Lower leg skin (tissue), 4 donors: ENCODE results near the gene GPI. TPM values are rescaled to one million over a fixed set of nuclear protein-coding genes. Genes with fewer than 3 reads are reported as not detected.

Source experiments
- DNase-seq, 2 donors: peaks; one replicate each; pipeline ENCODE4 v3.0.0-alpha.2; 2019; ENCODE audit warnings: low spot score in 2 of 2
- H3K4me3 ChIP-seq: fragments of 200-600 bp; sonication (generic); 2 replicates; pipeline ENCODE4 v1.5.1; 2017; ENCODE audit warnings: mild to moderate bottlenecking, low read depth; ENCODE audit not compliant: poor library complexity, severe bottlenecking
- POLR2A ChIP-seq, 2 donors: fragments of 450-650 bp; IDR thresholded peaks; one replicate each; pipeline ENCODE4 v1.6.1; 2016 to 2017; ENCODE audit warnings: antibody characterized with exemption in 2 of 2, mild to moderate bottlenecking in 1 of 2, moderate library complexity in 1 of 2
- WGBS, 2 donors: methylation state at CpG; one replicate each; pipeline ENCODE4 v1.1.5; 2018; 5-methylcytosine and 5-hydroxymethylcytosine counted together
- intact Hi-C: fragments of 100-400 bp; cut with DNase I; formaldehyde crosslinking; loops from one replicate; pipeline ENCODE4 v1.15.0; 2023; ENCODE audit warnings: low total_unique reads
- total RNA-seq, 4 donors: library from RNA; depleted of rRNA; stranded (reverse); fragments of >200 nt; gene quantifications; one replicate each; pipeline ENCODE4 v1.1.0, GENCODE V29; 2016
- TF ChIP-seq, protein P1 (sequence below), 3 donors: fragments of 450-650 bp; IDR thresholded peaks; one replicate each; pipeline ENCODE4 v1.5.1; 2016; ENCODE audit warnings: antibody characterized with exemption in 3 of 3, mild to moderate bottlenecking in 3 of 3, moderate library complexity in 2 of 3

Gene GPI
- total RNA-seq, 4 donors from 2014 or later: 117 to 195 (median 124) TPM

DNA sequence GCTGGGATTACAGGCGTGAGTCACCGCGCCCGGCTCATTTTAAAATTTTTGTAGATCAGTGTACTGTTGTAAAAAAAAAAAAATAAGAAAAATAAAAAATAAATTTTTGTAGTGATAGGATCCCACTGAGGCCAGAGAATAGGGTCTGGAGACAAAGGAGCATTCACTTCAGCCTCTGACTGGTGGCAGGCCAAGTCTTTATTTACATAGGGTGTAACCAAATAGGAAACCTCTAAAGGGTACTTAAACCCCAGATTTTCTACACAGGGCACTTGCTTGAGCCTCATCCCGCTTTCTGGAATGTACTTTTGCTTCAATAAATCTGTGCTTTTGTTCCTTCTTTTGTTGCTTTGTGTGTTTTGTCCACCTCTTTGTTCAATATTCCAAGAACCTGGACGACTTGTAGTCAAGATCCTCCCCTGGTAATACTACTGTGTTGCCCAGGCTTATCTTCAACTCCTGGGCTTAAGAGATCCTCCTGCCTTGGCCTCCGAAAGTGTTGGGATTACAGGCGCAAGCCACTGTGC, 37.1 kb downstream of the GPI start:
- intact Hi-C loops: no loop called here
- DNase-seq: no peak
- 89 to 94% methylated on average over 8 of the region's 8 CpGs for WGBS, 2 donors
- H3K4me3 ChIP-seq: no peak overlapping the region
- TF ChIP-seq, protein P1, sequence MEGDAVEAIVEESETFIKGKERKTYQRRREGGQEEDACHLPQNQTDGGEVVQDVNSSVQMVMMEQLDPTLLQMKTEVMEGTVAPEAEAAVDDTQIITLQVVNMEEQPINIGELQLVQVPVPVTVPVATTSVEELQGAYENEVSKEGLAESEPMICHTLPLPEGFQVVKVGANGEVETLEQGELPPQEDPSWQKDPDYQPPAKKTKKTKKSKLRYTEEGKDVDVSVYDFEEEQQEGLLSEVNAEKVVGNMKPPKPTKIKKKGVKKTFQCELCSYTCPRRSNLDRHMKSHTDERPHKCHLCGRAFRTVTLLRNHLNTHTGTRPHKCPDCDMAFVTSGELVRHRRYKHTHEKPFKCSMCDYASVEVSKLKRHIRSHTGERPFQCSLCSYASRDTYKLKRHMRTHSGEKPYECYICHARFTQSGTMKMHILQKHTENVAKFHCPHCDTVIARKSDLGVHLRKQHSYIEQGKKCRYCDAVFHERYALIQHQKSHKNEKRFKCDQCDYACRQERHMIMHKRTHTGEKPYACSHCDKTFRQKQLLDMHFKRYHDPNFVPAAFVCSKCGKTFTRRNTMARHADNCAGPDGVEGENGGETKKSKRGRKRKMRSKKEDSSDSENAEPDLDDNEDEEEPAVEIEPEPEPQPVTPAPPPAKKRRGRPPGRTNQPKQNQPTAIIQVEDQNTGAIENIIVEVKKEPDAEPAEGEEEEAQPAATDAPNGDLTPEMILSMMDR (IDR thresholded peaks at IDR 0.05): no peak
- TF ChIP-seq POLR2A (IDR thresholded peaks at IDR 0.05): no peak

DNA sequence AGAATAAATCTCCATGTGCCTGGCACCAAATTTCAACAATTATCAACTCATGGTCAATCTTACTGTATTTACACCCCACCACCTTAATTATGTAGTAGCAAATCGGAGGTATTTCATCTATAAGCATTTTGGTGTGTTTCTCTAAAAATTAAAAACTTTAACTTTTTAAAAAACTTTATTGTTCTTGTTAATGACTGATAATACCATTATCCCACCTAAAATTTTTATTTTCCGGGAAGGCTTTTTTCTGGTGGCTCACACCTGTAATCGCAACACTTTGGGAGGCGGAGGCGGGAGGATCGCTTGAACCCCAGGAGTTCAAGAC, 38.8 kb downstream of the GPI start:
- no peak for TF ChIP-seq POLR2A (IDR thresholded peaks at IDR 0.05)
- TF ChIP-seq, protein P1 (IDR thresholded peaks at IDR 0.05): no peak
- no peak for DNase-seq
- intact Hi-C loops: no loop called here
- WGBS, 2 donors: 18 to 23% methylated on average over 6 of the region's 6 CpGs
- H3K4me3 ChIP-seq: peak overlapping the region; percentile 78

DNA sequence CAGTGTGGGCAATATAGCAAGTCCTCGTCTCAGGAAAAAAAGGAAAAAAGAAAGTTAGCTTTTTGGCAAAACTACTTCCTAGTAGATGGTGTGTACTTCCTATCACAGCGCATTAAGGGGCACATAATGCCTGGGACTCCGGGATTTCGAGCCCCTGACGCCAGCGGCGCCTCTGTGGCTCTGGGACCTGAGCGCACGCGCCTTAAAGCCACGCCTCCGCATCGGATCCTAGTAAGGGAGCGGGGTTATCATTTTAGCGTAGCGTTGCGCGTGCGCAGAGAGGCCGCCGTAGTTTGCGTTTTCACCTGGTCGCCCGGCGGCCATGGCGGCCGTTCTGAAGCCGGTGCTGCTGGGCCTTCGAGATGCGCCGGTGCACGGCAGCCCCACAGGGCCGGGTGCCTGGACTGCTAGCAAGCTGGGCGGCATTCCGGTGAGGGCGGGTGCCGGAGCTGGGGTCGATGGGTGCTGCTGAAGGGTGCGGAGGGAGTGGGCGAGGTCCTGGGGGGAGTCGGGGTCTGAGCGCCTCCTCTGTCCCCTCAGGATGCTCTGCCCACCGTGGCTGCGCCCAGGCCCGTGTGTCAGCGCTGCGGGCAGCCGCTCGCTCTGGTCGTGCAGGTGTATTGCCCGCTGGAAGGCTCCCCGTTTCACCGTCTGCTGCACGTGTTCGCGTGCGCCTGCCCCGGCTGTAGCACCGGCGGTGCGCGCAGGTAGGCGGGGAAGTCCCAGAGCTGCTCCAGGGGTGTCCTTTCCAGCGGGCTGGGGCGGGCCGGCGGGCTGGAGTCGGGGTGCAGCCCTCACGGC, 39.3 kb downstream of the GPI start, which contains the start of gene PDCD2L:
TSS of gene PDCD2L (plus strand) at position 291 of the 801 bp plus-strand sequence. CDS start at position 323, 32 bp downstream.
- TF ChIP-seq, protein P1 (IDR thresholded peaks at IDR 0.05): no peak
- no peak for TF ChIP-seq POLR2A (IDR thresholded peaks at IDR 0.05)
- peak within 1 kb of the TSS; percentile 78 for H3K4me3 ChIP-seq
- intact Hi-C loops: no loop called here
- peak; percentile 87 to 98 for DNase-seq
- 0% methylated on average over 46 to 68 of the region's 69 CpGs for WGBS, 2 donors

DNA sequence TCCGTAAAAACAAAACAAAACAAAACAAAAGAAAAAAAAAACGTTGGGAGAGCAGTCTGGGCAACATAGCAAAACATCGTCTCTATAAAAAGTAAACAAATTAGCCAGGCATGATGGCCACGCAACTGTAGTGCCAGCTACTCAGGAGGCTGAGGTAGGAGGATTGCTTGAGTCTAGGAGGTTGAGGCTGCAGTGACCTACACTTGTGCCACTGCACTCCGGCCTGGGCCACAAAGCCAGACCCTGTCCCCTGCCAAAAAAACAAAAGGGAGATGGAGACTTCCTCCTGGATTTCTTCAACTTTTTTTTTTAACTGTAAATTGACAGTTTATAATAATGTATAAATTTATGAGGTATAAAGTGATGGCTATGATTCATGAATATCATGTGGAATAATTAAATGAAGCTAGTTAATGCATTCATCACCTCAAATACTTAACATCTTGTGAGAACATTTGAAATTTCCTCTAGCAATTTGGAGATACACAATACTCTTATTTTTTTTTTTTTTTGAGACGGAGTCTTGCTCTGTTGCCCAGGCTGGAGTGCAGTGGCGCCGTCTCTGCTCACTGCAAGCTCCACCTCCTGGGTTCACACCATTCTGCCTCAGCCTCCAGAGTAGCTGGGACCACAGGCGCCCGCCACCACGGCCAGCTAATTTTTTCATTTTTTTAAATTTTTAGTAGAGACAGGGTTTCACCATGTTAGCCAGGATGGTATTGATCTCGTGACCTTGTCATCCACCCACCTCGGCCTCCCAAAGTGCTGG, 41.1 kb downstream of the GPI start:
- 84 to 90% methylated on average over 13 of the region's 13 CpGs for WGBS, 2 donors
- TF ChIP-seq, protein P1 (IDR thresholded peaks at IDR 0.05): no peak
- no peak for TF ChIP-seq POLR2A (IDR thresholded peaks at IDR 0.05)
- intact Hi-C loops: no loop called here
- no peak overlapping the region for H3K4me3 ChIP-seq
- no peak for DNase-seq

GRCh38 chr19:34408411-34408810, 43.4 kb downstream of the GPI start:
- DNase-seq: no peak
- no peak overlapping the region for H3K4me3 ChIP-seq
- intact Hi-C loops: no loop called here
- TF ChIP-seq POLR2A (IDR thresholded peaks at IDR 0.05): no peak
- TF ChIP-seq, protein P1 (IDR thresholded peaks at IDR 0.05): no peak
- 88 to 90% methylated on average over 8 of the region's 8 CpGs for WGBS, 2 donors
